ENCODE data around the gene ANG. TPM values are rescaled to one million over a fixed set of nuclear protein-coding genes. Genes with fewer than 3 reads are reported as not detected.

Gene ANG
- polyA plus RNA-seq, 3 donors, result 9.8 to 55.7 (median 31.4) TPM

- no peak overlapping the region for H3K27ac ChIP-seq (ENCODE audit: low read depth in 1 of 2, low read length in 2 of 2)
- no peaks in the 10 kb centered on the region for H3K36me3 ChIP-seq (replicated peaks in 1 of 2; ENCODE audit: control insufficient read depth in 1 of 2, insufficient read depth in 2 of 2, low read length in 2 of 2)
- no peak for TF ChIP-seq CTCF (IDR thresholded peaks at IDR 0.05)
- H3K4me1 ChIP-seq (ENCODE audit: control insufficient read depth in 1 of 2, insufficient read depth in 2 of 2, low read length in 2 of 2), result peaks cover 15 to 19% of the 10 kb centered on the region in 2 donors
- Mint-ChIP-seq H3K27me3 (ENCODE audit: low read depth in 3 of 3) (peaks cover 42 to 57% (median 51%) of the 10 kb centered on the region in 3 donors), H3K4me3 (peak overlapping the region in 1 of 2 donors; percentile 3), H3K4me1 (peaks cover 28% of the 10 kb centered on the region), H3K27ac (no peak overlapping the region), H3K36me3 (no peaks in the 10 kb centered on the region), H3K9me3 (peaks cover 0 to 3% (median 0%) of the 10 kb centered on the region in 7 donors)
- no peak overlapping the region for H3K4me2 ChIP-seq (replicated peaks; ENCODE audit: extremely low read depth, low read length, poor library complexity, severe bottlenecking)
- no peak overlapping the region for H3K4me3 ChIP-seq (replicated peaks in 1 of 3; ENCODE audit: low read depth in 2 of 3, low read length in 3 of 3)
- intact Hi-C loops (cut with micrococcal nuclease), result loop anchor here (5.0 kb wide), 1 partner anchor 32 kb away; no protein-coding TSS in a partner anchor
- H2AFZ ChIP-seq (ENCODE audit: insufficient read depth, low read depth, low read length, poor library complexity, severe bottlenecking), result no peak overlapping the region
- WGBS (ENCODE audit: insufficient coverage), result 79% methylated on average over 23 of the region's 26 CpGs
- no peaks in the 10 kb centered on the region for H3K9me3 ChIP-seq (replicated peaks in 1 of 2; ENCODE audit: control insufficient read depth in 1 of 2, insufficient read depth in 1 of 2, low read length in 2 of 2)
- H3K9ac ChIP-seq (ENCODE audit: insufficient read depth, low read length, poor library complexity, severe bottlenecking), result no peak overlapping the region
- no peak for DNase-seq
- peaks cover 18 to 26% of the 10 kb centered on the region in 2 donors for H3K27me3 ChIP-seq (ENCODE audit: control insufficient read depth in 2 of 2, insufficient read depth in 2 of 2, low read length in 2 of 2)
- no peaks in the 10 kb centered on the region for H3K79me2 ChIP-seq (ENCODE audit: insufficient read depth, low read length)
- H4K20me1 ChIP-seq (ENCODE audit: insufficient read depth, low read length), result no peaks in the 10 kb centered on the region
Observed at GRCh38 chr14:20659813-20660395, 28.7 kb upstream of the ANG start.

DNA sequence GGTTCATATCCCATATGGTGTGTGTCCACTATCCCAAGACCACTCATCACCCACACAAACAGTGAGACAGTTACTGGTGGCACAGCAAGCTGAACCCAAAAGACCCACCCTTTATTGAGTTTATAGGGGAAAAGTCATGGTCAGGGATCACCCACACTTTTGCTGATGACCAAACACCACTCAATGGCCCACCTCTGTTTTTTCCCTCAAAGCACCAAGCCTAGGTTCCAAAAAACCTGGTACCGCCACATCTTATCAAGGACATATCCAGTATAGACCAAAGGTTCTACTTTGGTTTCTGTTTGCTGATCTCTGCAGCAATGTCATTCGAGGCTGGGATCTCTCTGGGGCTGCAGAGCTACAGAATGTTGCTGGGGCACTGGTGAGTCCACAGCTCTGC is 27.4 kb upstream of the ANG start:
- H3K9me3 Mint-ChIP-seq, result peaks cover 0 to 3% (median 0%) of the 10 kb centered on the region in 7 donors
- no peak overlapping the region for H3K4me2 ChIP-seq (replicated peaks; ENCODE audit: extremely low read depth, low read length, poor library complexity, severe bottlenecking)
- H3K4me3 ChIP-seq (replicated peaks in 1 of 3; ENCODE audit: low read depth in 2 of 3, low read length in 3 of 3), result no peak overlapping the region
- 67% methylated on average over 1 of the region's 2 CpGs for WGBS (ENCODE audit: insufficient coverage)
- no peaks in the 10 kb centered on the region for H3K36me3 ChIP-seq (replicated peaks in 1 of 2; ENCODE audit: control insufficient read depth in 1 of 2, insufficient read depth in 2 of 2, low read length in 2 of 2)
- H3K4me1 Mint-ChIP-seq, result peaks cover 34% of the 10 kb centered on the region
- no peaks in the 10 kb centered on the region for H3K9me3 ChIP-seq (replicated peaks in 1 of 2; ENCODE audit: control insufficient read depth in 1 of 2, insufficient read depth in 1 of 2, low read length in 2 of 2)
- H3K27ac ChIP-seq (ENCODE audit: low read depth in 1 of 2, low read length in 2 of 2), result no peak overlapping the region
- H3K79me2 ChIP-seq (ENCODE audit: insufficient read depth, low read length), result no peaks in the 10 kb centered on the region
- peaks cover 15 to 19% of the 10 kb centered on the region in 2 donors for H3K4me1 ChIP-seq (ENCODE audit: control insufficient read depth in 1 of 2, insufficient read depth in 2 of 2, low read length in 2 of 2)
- DNase-seq, result no peak
- peak overlapping the region in 1 of 2 donors; percentile 23 for H3K4me3 Mint-ChIP-seq
- H3K27me3 Mint-ChIP-seq (ENCODE audit: low read depth in 3 of 3), result peaks cover 30 to 44% (median 38%) of the 10 kb centered on the region in 3 donors
- peaks cover 8 to 14% of the 10 kb centered on the region in 2 donors for H3K27me3 ChIP-seq (ENCODE audit: control insufficient read depth in 2 of 2, insufficient read depth in 2 of 2, low read length in 2 of 2)
- TF ChIP-seq CTCF (IDR thresholded peaks at IDR 0.05), result no peak
- no peak overlapping the region for H3K27ac Mint-ChIP-seq
- no peak overlapping the region for H3K9ac ChIP-seq (ENCODE audit: insufficient read depth, low read length, poor library complexity, severe bottlenecking)
- no peaks in the 10 kb centered on the region for H3K36me3 Mint-ChIP-seq
- H4K20me1 ChIP-seq (ENCODE audit: insufficient read depth, low read length), result no peaks in the 10 kb centered on the region
- no peak overlapping the region for H2AFZ ChIP-seq (ENCODE audit: insufficient read depth, low read depth, low read length, poor library complexity, severe bottlenecking)
- intact Hi-C loops (cut with micrococcal nuclease), result no loop called here

Data from CD14-positive monocyte (primary cell).